Measurements from ENCODE around the gene HAUS8. TPM values are rescaled to one million over a fixed set of nuclear protein-coding genes. Genes with fewer than 3 reads are reported as not detected.

Gene HAUS8
- total RNA-seq, 1 donor from 2014 or later: 20.5 TPM

DNA sequence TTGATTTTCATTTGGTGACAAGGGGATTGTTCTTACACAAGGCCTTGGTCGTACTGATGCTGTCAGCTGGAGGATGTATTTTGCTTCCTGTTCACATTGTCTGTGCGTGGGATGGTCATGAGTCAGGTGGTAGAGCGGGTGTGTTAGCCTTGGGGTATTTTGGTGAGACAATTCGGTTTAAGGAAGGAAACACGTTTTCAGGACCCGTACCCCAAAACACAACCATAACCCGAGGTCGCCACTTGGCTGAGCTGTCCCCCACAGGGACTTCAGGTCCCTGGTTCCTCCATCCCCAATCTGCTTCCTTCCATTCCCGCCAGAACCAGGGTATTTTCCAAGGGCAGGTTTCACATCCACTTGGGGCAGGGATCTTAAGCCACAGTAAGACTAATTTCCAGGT is 15.3 kb upstream of the HAUS8 start:
- no peak overlapping the region for H3K4me3 ChIP-seq (ENCODE audit: low read depth, low read length)
- TF ChIP-seq, protein P1, sequence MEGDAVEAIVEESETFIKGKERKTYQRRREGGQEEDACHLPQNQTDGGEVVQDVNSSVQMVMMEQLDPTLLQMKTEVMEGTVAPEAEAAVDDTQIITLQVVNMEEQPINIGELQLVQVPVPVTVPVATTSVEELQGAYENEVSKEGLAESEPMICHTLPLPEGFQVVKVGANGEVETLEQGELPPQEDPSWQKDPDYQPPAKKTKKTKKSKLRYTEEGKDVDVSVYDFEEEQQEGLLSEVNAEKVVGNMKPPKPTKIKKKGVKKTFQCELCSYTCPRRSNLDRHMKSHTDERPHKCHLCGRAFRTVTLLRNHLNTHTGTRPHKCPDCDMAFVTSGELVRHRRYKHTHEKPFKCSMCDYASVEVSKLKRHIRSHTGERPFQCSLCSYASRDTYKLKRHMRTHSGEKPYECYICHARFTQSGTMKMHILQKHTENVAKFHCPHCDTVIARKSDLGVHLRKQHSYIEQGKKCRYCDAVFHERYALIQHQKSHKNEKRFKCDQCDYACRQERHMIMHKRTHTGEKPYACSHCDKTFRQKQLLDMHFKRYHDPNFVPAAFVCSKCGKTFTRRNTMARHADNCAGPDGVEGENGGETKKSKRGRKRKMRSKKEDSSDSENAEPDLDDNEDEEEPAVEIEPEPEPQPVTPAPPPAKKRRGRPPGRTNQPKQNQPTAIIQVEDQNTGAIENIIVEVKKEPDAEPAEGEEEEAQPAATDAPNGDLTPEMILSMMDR (conservative IDR thresholded peaks at IDR 0.05; ENCODE audit: low read depth, low read length): no peak
- DNase-seq (ENCODE audit: low read depth): no peak

DNA sequence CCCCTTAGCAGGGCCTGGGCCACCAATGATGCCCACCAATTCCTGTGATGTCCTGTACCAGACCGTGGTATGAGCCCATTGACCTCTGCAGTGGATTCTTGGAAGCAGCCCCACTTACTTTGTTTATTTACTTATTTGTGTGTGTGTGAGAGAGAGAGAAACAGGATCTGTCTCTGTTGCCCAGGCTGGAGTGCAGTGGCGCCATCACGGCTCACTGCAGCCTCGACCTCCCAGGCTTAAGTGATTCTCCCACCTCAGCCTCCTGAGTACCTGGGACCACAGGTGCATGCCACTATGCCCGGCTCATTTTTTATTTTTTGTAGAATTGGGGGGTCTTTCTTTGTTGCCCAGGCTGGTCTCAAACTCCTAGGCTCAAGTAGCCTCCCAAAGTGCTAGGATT is 13.3 kb upstream of the HAUS8 start:
- TF ChIP-seq, protein P1 (conservative IDR thresholded peaks at IDR 0.05; ENCODE audit: low read depth, low read length): no peak
- H3K4me3 ChIP-seq (ENCODE audit: low read depth, low read length): no peak overlapping the region
- DNase-seq (ENCODE audit: low read depth): no peak

DNA sequence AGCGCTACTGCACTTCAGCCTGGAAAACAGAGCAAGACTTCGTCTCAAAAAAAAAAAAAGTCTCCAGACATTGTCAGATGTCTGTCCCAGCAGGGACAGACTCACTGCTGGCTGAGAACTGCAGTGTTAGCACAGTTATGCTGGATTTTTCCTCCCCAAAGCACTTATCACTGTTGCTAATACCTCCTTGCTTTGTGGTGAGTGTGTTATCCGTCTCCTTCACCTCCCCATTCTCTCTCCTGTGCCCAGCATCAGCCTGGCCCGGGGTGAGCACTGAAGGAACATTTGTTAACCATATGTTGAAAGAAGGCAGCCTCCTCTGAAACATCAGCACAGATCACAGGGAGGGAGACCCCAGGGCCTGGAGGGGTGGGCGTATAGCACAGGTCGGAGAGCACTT is 11.6 kb upstream of the HAUS8 start:
- no peak for DNase-seq (ENCODE audit: low read depth)
- TF ChIP-seq, protein P1 (conservative IDR thresholded peaks at IDR 0.05; ENCODE audit: low read depth, low read length): no peak
- H3K4me3 ChIP-seq (ENCODE audit: low read depth, low read length): no peak overlapping the region

DNA sequence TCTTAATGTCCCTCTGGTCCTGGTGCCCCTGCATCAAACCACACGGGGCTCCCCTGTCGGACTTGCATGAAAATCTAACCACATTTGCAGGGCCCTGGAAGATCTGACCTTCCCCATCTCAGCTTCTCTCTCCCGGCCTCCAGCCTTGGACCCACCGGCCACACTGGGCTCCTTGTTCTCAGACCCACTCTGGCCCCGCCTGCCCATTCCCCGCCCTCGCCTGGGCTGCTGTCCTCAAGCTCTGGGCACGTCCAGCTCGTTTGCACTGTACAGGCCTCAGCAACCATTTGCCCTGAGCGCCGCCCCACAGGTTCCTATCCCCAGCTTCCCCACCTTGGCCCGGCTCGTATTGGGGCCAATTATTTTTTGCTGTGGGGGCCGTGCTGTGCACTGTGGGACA is 10.9 kb upstream of the HAUS8 start:
- no peak for DNase-seq (ENCODE audit: low read depth)
- H3K4me3 ChIP-seq (ENCODE audit: low read depth, low read length): no peak overlapping the region
- TF ChIP-seq, protein P1 (conservative IDR thresholded peaks at IDR 0.05; ENCODE audit: low read depth, low read length): no peak

DNA sequence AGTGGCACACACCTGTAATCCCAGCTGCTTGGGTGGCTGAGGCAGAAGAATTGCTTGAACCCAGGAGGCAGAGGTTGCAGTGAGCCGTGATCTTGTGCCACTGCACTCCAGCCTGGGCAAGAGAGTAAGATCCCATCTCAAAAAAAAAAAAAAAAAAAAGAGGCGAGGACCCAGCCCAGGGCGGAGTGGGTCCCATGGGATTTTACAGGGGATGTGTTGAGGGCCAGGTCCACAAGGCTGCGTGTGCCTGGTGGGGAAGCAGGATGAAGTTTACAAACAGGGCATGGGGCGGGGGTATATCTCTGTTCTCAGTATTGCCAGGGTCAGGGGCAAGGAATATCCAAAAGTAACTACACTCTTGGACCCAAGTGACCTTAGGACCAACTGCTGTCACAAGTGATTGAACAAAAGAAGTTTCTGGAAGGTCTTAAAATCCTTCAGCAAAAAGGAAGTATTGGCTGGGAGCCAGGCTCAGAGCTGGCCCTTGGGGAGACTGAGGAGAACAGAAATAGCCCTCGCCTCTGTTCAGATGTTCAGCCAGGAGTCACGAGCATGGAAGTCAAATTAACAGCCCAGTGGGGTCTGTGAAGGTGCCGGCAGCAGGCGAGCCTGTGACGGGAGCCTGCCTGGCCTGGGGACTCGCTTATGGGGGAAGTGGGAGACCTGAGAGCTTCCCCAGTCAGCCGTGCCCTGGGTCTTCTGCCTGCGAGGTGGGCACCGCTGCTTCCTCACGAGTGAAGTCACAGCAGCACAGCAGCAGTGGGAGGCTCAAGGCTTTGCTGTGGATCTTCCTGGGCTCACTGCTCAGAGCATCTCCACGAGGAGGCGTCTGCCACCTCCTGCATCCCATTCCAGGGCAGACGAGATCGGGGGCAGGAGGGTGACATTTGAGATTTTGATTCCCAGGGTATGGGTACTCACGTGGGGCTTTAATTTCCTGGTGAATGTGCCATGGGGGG is 6.7 kb upstream of the HAUS8 start:
- TF ChIP-seq, protein P1 (conservative IDR thresholded peaks at IDR 0.05; ENCODE audit: low read depth, low read length): no peak
- no peak for DNase-seq (ENCODE audit: low read depth)
- H3K4me3 ChIP-seq (ENCODE audit: low read depth, low read length): no peak overlapping the region

DNA sequence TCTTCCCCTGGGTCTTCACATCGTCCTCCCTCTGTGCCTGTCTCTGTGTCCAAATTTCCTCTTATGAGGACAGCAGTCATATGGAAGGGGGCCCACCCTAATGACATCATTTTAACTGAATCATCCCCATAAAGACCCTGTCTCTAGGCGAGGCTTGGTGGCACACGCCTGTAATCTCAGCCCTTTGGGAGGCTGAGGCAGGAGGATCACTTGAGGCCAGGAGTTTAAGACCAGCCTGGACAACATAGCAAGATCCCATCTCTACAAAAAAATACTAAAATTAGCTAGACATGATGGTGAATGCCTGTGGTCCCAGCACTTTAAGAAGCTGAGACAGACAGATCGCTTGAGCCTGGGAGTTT is 5.2 kb upstream of the HAUS8 start:
- TF ChIP-seq, protein P1 (conservative IDR thresholded peaks at IDR 0.05; ENCODE audit: low read depth, low read length): no peak
- no peak for DNase-seq (ENCODE audit: low read depth)
- H3K4me3 ChIP-seq (ENCODE audit: low read depth, low read length): no peak overlapping the region

Data from epithelial cell of proximal tubule (primary cell).